Gastrocnemius medialis (tissue), 4 donors: ENCODE measurements around the gene ZFYVE28. TPM values are rescaled to one million over a fixed set of nuclear protein-coding genes. Genes with fewer than 3 reads are reported as not detected.

Experiments
- ATAC-seq, 2 donors: fragments of 150-250 bp; one replicate each; pipeline ENCODE4 v1.9.1; 2016
- DNase-seq, 2 donors: peaks; one replicate each; pipeline ENCODE4 v3.0.0-alpha.2; 2019
- H3K27ac ChIP-seq, 4 donors: fragments of 200-600 bp; sonication (generic); 1 replicate in 1 of 4; 2 replicates in 3 of 4; pipeline ENCODE4 v1.5.1; 2016 to 2018; ENCODE audit warnings: mild to moderate bottlenecking in 2 of 4, moderate library complexity in 1 of 4
- H3K27me3 ChIP-seq, 3 donors: fragments of 200-600 bp; sonication (generic) in 2 of 3; 1 replicate in 1 of 3; 2 replicates in 2 of 3; pipeline versions ENCODE4 v1.5.1 to v1.6.0; 2016 to 2019; ENCODE audit warnings: mild to moderate bottlenecking in 1 of 3, moderate library complexity in 1 of 3
- H3K36me3 ChIP-seq, 2 donors: fragments of 200-600 bp; sonication (generic) in 1 of 2; one replicate each; pipeline ENCODE4 v1.5.1; 2017 to 2018
- H3K4me1 ChIP-seq, 2 donors: fragments of 200-600 bp; sonication (generic) in 1 of 2; one replicate each; pipeline ENCODE4 v1.5.1; 2016 to 2017; ENCODE audit warnings: mild to moderate bottlenecking in 2 of 2
- H3K4me3 ChIP-seq, 4 donors: fragments of 200-600 bp; sonication (generic) in 3 of 4; 1 replicate in 1 of 4; 2 replicates in 3 of 4; pipeline ENCODE4 v1.5.1; 2016 to 2019; ENCODE audit warnings: mild to moderate bottlenecking in 2 of 4
- H3K9me3 ChIP-seq, 3 donors: fragments of 200-600 bp; sonication (generic) in 2 of 3; 1 replicate in 1 of 3; 2 replicates in 2 of 3; pipeline ENCODE4 v1.5.1; 2016 to 2019
- CTCF ChIP-seq, 5 experiments: fragments of 450-650 bp in 3 of 5; fragments of 200-600 bp in 2 of 5; sonication (generic) in 2 of 5; IDR thresholded peaks in 4 of 5; conservative IDR thresholded peaks in 1 of 5; 1 replicate in 4 of 5; 2 replicates in 1 of 5; pipeline ENCODE4 v1.5.1; 2016 to 2019; ENCODE audit warnings: antibody characterized with exemption in 5 of 5, mild to moderate bottlenecking in 3 of 5, moderate library complexity in 3 of 5
- POLR2A ChIP-seq, 2 donors: fragments of 450-650 bp; IDR thresholded peaks; one replicate each; pipeline ENCODE4 v1.6.1; 2017; ENCODE audit warnings: antibody characterized with exemption in 2 of 2, mild to moderate bottlenecking in 2 of 2, moderate library complexity in 2 of 2
- in situ Hi-C, 4 donors: fragments of 200-750 bp; cut with MboI; loops; one replicate each; pipeline versions ENCODE4 v1.15.0 to v1.8.0; 2017; ENCODE audit warnings: low sequenced_read_pairs in 4 of 4
- intact Hi-C: fragments of 100-400 bp; cut with DNase I; formaldehyde crosslinking; loops from one replicate; pipeline ENCODE4 v1.15.1; 2023; ENCODE audit warnings: low total_unique reads
- total RNA-seq, 4 donors: library from RNA; depleted of rRNA; stranded (reverse); fragments of >200 nt; gene quantifications; one replicate each; pipeline versions ENCODE4 v1.1.0 to v1.2.3, GENCODE V29; 2016

ZFYVE28 gene
- total RNA-seq, 4 donors from 2014 or later, result 1.8 to 6.0 (median 3.4) TPM

GRCh38 chr4:2363056-2363721 is 55.3 kb downstream of the ZFYVE28 start:
- no peaks in the 10 kb centered on the region for H3K36me3 ChIP-seq
- intact Hi-C loops, result no loop called here
- H3K4me3 ChIP-seq, result no peak overlapping the region
- no peaks in the 10 kb centered on the region for H3K9me3 ChIP-seq
- ATAC-seq (peak; percentile 97 to 99), DNase-seq (peak; percentile 75 to 85)
- in situ Hi-C loops, result no loop called here
- H3K27ac ChIP-seq, result peak overlapping the region in 3 of 4 donors; percentile 32 to 63 (median 34)
- TF ChIP-seq POLR2A (IDR thresholded peaks at IDR 0.05) (no peak), CTCF (IDR thresholded peaks at IDR 0.05 in 4 of 5, conservative IDR thresholded peaks at IDR 0.05 in 1 of 5) (no peak)
- no peaks in the 10 kb centered on the region for H3K27me3 ChIP-seq
- peaks cover 13 to 19% of the 10 kb centered on the region in 2 donors for H3K4me1 ChIP-seq

GRCh38 chr4:2362266-2363055 is 56.0 kb downstream of the ZFYVE28 start:
- Histone ChIP-seq H3K4me1 (peaks cover 13 to 19% of the 10 kb centered on the region in 2 donors), H3K4me3 (no peak overlapping the region), H3K27me3 (no peaks in the 10 kb centered on the region), H3K36me3 (no peaks in the 10 kb centered on the region), H3K9me3 (no peaks in the 10 kb centered on the region), H3K27ac (peak overlapping the region in 3 of 4 donors; percentile 32 to 63 (median 34))
- intact Hi-C loops (no loop called here), in situ Hi-C loops (no loop called here)
- no peak for TF ChIP-seq CTCF (IDR thresholded peaks at IDR 0.05 in 4 of 5, conservative IDR thresholded peaks at IDR 0.05 in 1 of 5)
- TF ChIP-seq POLR2A (IDR thresholded peaks at IDR 0.05), result no peak
- no peak for DNase-seq
- ATAC-seq, result no peak

GRCh38 chr4:2361366-2362265 is 56.8 kb downstream of the ZFYVE28 start:
- intact Hi-C loops (no loop called here), in situ Hi-C loops (no loop called here)
- no peaks in the 10 kb centered on the region for H3K27me3 ChIP-seq
- no peak overlapping the region for H3K4me3 ChIP-seq
- ATAC-seq, result no peak
- H3K36me3 ChIP-seq, result no peaks in the 10 kb centered on the region
- H3K9me3 ChIP-seq, result no peaks in the 10 kb centered on the region
- peaks cover 13 to 19% of the 10 kb centered on the region in 2 donors for H3K4me1 ChIP-seq
- H3K27ac ChIP-seq, result no peak overlapping the region
- no peak for DNase-seq
- TF ChIP-seq POLR2A (IDR thresholded peaks at IDR 0.05) (no peak), CTCF (IDR thresholded peaks at IDR 0.05 in 4 of 5, conservative IDR thresholded peaks at IDR 0.05 in 1 of 5) (no peak)

- Histone ChIP-seq H3K27ac (no peak overlapping the region), H3K9me3 (no peaks in the 10 kb centered on the region), H3K27me3 (no peaks in the 10 kb centered on the region), H3K36me3 (no peaks in the 10 kb centered on the region), H3K4me1 (peaks cover 13 to 16% of the 10 kb centered on the region in 2 donors), H3K4me3 (no peak overlapping the region)
- intact Hi-C loops, result no loop called here
- ATAC-seq (no peak), DNase-seq (no peak)
- in situ Hi-C loops, result no loop called here
- TF ChIP-seq POLR2A (IDR thresholded peaks at IDR 0.05) (no peak), CTCF (IDR thresholded peaks at IDR 0.05 in 4 of 5, conservative IDR thresholded peaks at IDR 0.05 in 1 of 5) (no peak)
Observed at GRCh38 chr4:2360396-2360730, 58.1 kb downstream of the ZFYVE28 start.
